HUDEP-2 (cell line): ENCODE results near the gene SCYGR6.

Experiments used
- DNase-seq, 76 experiments: peaks; one replicate each; lab custom pipeline; 2025; ENCODE audit not compliant: unreplicated experiment in 76 of 76; lab: John Stamatoyannopoulos, UW

SCYGR6 gene

DNA sequence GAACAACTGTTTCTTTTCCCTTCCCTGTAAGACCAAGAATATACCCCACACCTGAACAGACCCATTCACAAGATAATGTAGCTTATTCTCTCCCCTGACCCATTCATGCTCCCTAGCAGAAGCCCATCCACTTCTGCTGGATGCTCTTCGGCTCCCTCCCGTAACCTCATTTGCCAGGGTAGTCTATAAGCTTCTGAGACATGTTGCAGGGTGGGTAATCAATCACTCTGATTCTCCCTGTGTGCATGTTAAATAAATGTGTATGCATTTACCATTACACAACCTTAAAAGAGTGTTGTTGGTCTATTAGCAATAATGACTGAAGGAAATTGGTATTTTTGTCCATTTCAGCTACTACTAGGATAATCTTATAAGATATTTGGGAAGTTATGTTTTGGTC, 8.1 kb downstream of the SCYGR6 start:
- DNase-seq, result no peak

DNA sequence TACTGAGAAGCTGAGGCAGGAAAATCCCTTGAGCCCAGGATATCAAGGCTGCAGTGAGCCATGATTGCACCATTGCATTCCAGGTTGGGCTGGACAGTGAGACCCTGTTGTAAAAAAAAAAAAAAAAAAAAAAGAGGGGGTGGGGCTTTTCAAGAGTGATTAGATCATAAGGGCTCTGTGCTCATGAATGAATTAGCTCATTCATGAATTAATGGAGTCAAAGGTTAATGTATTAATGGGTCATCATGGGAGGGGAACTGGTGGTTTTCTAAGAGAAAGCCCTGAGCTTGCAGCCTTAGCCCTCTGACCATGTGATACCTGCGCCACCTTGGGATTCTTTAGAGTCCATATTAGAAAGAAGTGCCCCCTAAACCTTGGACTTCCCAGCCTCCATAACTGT, 11.3 kb downstream of the SCYGR6 start:
- no peak for DNase-seq

DNA sequence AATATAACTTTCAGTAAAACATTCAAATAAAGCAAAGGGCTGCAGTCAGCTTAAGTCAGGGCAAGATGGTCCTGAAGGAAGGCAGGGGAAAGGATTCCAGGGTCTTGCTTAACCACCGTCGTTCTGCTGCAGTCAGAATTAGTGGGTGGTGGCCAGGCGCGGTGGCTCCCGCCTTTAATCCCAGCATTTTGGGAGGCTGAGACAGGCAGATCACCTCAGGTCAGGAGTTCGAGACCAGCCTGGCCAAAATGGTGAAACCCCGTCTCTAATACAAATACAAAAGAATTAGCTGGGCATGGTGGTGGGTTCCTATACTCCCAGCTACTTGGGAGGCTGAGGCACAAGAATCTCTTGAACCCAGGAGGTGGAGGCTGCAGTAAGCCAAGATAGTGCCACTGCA, 13.6 kb downstream of the SCYGR6 start:
- no peak for DNase-seq

DNA sequence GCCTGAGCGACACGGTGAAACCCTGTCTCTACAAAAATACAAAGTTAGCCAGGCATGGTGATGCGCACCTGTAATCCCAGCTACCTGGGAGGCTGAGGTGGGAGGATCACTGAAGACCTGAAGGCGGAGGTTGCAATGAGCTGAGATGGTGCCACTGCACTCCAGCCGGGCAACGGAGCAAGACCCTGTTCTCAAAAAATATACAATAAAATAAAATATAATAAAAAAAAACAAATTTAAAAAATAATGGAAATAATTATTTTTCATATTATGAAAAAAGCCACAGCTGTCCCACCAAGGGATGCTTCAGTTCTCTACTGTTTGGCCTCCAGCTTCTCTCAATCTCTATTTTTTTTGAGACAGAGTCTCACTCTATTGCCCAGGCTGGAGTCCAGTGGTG, 17.2 kb downstream of the SCYGR6 start:
- no peak for DNase-seq

DNA sequence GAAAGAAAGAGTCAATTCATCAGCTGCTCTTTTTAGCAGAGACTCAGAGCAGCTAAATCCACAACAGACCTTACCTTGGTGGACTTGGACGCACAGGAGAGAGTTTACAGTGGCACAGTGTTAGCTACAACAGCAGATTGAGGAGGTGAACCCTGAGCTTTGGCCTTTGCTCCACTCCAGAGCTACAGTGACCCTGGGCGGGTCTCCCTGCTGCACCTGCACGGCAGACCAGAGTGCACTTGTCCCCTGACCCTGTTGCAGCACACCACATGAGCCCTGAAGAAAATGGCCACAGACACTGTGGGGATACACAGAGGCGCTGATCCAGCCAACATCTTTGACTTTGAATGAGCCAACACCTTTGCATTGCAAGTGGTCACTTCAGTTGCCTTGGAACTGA, 17.7 kb downstream of the SCYGR6 start:
- no peak for DNase-seq

DNA sequence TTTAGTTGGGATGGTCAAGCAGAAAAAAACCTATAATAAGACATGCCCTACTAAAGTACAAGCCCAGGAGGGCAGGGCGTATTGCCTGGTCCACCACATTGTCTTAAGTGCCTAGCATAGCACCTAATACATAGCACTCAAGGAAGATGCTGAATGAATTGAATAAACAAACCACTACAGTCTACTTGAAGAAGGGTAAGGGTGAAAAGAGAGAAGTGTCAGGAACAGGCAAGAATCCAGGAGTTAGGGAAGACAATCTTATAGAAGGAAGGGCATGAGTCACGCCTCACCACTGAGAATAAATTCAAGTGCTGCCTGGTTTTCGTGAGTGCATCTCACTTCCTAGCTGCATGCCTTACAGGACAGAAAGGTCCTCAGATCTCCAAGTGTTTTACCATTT, 20.6 kb downstream of the SCYGR6 start:
- no peak for DNase-seq

DNA sequence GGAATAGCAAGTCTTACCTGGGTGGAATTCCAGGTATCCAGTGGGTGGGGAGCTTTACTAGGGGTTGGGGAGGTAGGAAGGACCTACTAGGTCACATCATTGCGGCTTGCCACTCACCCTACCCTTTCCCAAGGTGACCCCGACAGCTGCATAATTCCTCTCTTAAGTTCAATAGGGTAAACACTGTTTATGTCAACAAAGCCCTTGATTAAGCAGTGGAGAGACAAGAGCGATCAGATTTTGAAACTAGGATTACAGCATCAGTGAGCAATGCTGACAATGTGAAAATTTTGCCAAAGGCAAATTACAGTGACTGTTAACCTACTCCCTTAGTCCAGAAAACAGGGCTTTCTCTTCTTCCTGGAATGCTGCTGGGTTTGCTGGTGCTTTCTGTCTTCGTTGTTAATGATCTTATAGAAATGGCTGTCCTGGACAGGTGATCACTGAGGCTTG, 21.3 kb downstream of the SCYGR6 start:
- DNase-seq, result no peak

DNA sequence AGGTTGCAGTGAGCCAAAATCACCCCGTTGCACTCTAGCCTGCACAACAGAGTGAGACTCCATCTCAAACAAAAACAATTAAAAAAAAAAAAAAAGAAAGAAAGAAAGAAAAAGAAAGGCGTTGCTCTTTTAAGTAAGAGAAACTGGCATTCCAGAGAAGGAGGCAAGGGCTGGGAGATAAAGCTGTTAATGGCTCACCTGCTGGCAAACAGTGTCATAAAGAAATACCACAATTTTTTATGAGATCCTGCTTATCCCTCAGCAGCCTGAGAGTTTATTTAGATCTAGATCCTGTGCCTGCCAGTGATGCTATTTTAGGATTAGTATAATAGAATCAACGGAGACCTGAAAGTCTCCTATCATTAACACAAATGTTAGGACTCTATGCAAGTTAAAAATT, 23.0 kb downstream of the SCYGR6 start:
- no peak for DNase-seq

DNA sequence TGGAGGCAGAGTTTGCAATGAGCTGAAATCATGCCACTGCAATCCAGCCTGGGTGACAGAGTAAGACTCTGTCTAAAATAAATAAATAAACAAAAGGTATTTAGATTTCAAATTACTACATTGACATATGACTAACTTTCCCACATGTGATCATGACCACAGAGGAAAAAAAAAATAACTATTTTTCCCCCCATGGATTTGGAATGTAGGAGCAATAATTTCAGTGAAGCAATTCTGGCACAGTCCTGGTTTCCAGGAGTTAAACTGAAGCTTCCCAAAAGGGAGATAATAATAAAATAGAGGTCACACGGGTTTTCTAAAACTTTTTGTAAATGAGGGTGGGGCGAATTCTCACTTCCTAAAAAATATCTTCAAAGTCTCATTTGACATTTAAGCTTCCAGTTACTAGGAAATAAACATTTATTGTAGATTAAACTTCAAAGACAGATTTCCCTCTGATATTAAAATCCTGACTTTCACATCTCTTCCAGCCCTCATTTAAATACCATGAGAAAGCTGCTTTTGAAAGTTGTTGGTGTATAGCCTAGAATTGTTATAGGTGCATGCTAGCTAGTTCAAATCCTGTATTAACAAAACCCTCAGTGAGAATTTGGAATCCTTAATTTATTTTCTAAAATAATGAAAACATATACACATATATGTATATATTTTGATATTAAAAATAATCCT, 27.4 kb downstream of the SCYGR6 start:
- no peak for DNase-seq

DNA sequence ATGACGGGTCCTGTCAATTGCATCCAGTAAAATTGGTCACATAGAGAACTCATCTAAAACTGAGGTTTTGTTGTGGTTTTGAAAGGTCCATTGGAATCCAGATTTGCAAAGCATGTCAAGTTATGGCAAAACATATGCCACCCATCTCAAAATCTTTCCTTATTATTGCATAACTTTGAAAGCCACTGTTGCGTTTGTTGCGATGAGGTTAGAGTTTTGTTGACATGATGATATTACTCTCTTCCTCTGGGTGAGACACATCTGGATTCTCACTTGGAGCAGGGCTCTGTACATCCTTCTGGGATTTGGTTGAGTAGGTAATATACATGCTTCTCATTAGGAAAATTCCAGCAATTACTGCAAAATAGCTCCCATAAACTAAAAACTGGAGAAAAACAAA, 37.4 kb downstream of the SCYGR6 start:
- no peak for DNase-seq

DNA sequence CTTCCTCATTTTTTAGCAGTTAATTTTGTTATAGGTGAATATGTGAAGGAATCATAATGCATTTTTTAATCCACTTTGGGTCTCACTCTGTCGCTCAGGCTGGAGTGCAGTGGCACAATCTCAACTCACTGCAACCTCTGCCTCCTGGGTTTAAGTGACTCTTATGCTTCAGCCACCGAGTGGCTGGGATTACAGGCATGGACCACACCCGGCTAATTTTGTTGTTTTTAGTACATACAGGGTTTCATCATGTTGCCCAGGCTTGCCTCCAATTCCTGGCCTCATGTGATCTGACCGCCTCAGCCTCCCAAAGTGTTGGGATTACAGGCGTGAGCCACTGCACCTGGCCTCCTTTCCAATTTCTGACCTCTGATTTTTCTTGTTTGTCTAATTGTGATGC, 40.3 kb downstream of the SCYGR6 start:
- no peak for DNase-seq

DNA sequence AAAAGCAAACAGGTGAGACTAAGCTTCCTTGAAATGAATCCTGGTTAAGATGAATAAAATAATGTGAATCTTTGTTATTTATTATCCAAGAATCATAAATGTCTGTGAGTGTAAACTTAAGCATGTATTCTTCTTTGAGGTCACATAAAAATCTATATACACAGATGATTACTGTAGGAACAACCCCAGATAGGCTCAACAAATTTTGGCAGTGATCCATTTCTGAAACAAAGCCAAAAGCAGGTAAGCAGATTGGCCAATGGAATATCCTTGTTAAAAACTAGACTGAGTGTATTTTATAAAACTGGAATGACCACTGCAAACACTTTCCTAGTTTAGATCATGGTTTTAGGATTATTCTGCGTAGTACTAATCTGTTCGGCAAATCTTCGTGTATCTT, 46.6 kb downstream of the SCYGR6 start:
- no peak for DNase-seq

DNA sequence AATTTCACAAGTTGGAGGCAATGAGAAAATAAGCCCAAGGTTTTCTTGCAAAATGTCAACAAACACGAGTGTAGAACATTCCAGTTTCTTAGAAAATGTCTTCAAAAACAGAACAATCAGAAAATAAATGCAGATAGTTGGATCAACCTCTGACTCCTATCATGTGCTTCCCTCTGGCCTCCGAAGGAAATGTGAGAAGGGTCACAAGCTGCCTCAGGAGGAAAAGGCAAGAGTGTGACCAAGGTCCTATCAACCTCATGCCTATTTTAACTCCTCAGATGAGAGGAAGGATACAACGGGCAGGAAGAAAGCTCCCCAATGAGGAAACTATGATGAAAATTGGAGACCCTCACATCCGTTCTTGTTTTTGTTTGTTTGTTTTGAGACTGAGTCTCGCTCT, 50.1 kb downstream of the SCYGR6 start:
- DNase-seq, result no peak
